AG09309 (cell line): Measurements from ENCODE around the gene PIK3CD.

Experiments used
- DNase-seq: peaks from one replicate; pipeline ENCODE4 v3.0.0-alpha.2; 2010; ENCODE audit warnings: low read depth
- H3K4me3 ChIP-seq: 2 replicates; pipeline ENCODE4 v1.5.1; 2011; ENCODE audit warnings: mild to moderate bottlenecking, low read depth, low read length, moderate library complexity; ENCODE audit not compliant: control insufficient read depth
- TF ChIP-seq, protein P1 (sequence below): IDR thresholded peaks from 2 replicates; pipeline ENCODE4 v1.5.1; 2011; ENCODE audit warnings: mild to moderate bottlenecking, low read depth, low read length, inconsistent platforms; ENCODE audit not compliant: insufficient read depth, control insufficient read depth; ENCODE audit errors: missing control alignments

PIK3CD gene

DNA sequence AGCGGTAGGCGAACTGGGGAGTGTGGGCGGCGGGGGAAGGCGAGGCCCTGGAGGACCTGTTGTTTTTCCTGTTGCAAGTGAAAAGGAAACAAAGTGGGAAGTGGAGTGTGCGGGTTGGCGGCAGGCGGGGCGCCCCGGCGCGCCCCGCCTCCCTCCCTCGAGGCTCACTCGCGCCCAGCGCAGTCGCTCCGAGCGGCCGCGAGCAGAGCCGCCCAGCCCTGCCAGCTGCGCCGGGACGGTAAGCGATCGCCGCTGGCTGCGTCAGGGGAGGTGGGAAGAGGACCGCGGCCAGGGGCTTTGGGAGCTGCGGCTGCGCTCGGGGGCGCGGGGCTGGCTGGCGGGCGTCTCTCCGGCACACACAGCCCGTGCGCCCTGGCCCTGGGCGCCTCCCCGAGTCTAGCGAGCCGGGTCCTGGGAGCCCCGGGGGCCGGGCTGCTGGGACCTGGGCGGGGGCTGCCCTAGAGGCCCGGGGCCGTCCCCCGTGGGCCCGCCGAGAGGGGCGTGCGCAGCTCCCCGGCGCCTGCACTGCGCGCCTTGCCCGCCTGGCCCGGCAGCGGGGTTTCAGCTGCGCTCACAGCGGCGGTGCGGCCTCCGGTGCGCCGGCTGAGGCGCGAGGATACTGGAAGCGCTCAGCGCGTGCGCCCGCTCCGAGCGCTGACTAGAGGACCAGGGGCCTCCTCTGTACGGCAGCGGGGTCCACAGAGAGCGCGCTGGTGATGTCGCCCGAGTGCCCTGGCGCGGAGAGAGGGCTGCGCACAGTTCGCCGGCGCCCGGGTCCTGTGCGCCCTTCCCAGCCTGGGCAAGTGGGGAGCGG, at the start of gene PIK3CD:
PIK3CD (plus strand) TSS at position 167 of the 814 bp plus-strand sequence. CDS start 58,725 bp downstream, outside the sequence.
- TF ChIP-seq, protein P1, sequence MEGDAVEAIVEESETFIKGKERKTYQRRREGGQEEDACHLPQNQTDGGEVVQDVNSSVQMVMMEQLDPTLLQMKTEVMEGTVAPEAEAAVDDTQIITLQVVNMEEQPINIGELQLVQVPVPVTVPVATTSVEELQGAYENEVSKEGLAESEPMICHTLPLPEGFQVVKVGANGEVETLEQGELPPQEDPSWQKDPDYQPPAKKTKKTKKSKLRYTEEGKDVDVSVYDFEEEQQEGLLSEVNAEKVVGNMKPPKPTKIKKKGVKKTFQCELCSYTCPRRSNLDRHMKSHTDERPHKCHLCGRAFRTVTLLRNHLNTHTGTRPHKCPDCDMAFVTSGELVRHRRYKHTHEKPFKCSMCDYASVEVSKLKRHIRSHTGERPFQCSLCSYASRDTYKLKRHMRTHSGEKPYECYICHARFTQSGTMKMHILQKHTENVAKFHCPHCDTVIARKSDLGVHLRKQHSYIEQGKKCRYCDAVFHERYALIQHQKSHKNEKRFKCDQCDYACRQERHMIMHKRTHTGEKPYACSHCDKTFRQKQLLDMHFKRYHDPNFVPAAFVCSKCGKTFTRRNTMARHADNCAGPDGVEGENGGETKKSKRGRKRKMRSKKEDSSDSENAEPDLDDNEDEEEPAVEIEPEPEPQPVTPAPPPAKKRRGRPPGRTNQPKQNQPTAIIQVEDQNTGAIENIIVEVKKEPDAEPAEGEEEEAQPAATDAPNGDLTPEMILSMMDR = no peak
- peak within 1 kb of the TSS; percentile 31 for H3K4me3 ChIP-seq
- no peak for DNase-seq

DNA sequence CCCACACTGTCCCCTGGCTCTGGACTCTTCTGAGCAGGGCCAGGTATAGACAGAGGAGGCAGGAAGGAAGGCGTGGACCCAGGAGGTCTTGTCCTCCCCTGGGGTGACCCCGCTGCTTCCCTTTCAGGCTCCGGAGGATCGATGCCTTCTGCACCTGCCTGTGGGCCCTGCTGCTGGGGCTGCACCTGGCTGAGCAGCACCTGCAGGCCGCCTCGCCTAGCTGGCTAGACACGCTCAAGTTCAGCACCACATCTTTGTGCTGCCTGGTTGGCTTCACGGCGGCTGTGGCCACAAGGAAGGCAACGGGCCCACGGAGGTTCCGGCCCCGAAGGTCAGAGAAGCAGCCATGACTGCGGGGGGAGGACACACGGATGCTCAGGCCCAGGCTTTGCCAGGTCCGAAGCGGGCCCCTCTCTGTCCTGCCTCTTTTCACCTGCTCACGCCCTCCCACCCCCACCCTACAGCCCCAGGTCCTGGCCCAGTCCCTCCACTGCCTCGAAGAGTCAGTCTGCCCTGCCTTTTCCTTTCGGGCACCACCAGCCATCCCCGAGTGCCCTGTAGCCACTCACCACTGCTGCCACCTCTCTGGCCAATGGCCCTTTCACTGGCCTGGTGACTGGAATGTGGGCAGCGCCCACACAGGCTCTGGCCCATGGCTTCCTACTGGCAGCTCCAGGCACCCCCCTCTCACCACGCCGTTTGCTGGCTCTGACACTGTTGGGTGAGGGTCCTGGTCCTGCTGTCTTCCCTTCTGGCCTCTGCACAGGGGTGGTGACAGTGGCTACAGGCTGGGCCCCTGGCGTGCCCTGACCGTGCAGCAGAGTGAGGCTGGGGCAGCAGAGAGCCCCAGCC, 49.4 kb upstream of the PIK3CD start:
- DNase-seq = no peak
- H3K4me3 ChIP-seq = no peak overlapping the region
- TF ChIP-seq, protein P1 = no peak

DNA sequence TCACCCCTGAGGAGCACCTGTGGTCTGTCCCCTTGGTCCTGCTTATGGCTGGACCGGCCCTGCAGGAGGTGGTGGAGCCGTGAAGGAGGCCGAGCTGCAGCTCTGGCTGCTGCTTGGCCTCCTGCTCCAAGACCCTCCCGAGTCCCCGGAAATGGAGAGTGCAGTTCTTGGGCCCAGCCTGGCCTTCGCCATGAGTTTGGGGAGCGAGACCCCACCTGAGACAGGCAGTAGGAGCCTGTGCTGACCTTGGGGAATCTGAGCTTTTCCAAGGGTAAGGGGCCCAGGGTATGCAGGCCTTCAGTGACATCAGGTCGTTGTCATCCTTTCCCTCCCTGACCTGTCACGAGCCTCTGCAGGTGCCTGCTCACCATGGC, 48.8 kb upstream of the PIK3CD start:
- DNase-seq = no peak
- TF ChIP-seq, protein P1 = no peak
- no peak overlapping the region for H3K4me3 ChIP-seq

DNA sequence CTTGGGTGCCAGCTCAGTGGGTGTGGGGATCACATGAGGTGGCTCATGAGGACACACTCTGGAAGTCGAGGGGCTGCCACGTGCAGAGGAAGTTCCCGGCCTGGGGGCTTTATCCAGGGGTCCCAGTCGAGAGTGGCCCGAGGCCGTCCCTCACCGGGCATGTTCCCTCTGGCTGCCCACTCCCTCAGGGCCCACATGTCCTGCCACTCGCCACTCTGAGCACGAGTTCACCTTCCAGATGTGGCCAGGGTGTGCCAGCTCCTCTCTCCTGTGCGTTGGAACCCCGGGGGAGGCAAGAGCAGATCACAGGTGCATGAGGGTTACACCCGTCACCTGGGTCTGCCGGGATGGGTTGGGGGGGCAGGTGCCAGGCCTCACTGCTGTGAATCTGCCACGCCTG, 48.2 kb upstream of the PIK3CD start:
- DNase-seq = no peak
- TF ChIP-seq, protein P1 = no peak
- no peak overlapping the region for H3K4me3 ChIP-seq

DNA sequence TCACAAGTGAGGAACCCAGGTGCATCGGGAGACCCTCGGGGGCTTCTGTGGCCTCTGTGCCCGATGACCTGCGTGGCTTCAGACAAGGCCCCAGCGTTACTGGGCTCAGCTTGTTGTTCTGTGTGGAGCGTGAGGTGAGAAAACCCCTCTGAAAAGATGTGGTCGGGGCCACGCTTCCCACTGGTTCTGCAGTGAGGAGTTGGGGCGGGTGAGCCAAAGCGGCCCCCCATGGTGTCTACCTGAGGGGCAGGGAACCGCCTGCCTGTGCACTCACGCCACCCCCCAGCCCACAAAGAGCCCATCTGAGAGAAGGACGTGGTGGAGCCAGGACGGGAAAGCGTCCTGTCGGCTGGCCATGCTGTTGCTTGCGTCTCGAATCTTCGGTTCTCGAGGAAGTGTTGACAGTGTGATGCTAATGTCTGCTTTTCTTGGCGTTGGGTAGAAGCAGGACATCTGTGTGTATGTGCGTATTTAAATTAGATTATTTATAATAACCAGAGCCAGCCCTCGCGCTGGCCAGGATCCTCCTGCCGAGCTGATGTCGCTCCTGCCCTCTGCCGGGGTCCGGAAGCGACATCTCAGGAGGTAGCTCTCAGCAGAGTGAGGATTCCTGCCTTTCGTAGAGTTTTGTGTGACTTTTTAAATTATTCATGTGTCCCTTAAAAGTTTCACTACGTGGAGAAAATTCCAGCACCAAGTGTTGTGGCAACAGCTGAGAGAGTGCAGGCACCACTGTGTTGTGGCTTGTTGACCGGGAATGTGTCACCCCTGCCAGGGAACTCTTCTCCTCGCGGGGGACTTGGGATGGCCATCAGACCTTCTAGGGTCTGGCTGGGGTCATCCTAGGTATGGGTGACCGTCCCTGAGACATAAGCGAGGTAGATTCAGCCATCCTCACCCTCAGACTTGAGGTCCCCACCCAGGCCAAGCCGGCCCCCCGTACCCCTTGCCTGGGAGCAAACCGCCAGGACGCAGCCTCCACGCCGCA, 47.5 kb upstream of the PIK3CD start:
- DNase-seq = no peak
- H3K4me3 ChIP-seq = no peak overlapping the region
- TF ChIP-seq, protein P1 = no peak

DNA sequence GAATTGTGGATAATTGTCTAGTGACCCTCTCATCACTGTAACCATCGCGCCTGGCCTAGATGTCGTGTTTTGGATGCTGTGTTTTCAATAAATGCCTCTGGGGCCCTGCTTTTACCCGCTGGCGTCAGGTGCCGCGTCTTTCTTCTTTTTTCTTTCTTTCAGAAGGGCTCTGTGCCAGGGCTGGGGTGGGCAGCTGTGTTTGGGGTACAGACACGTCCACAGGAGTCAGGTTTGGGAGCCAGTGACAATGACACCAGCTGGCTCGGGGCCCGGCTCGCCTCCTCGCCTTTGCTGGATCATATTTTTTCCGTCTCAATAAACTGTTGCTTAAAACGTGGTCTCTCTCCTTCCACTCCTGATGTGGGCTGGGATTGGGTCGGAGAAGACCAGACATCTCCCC, 46.7 kb upstream of the PIK3CD start:
- DNase-seq = no peak
- no peak overlapping the region for H3K4me3 ChIP-seq
- TF ChIP-seq, protein P1 = no peak
